ENCODE measurements around the gene C16orf89. TPM values are rescaled to one million over a fixed set of nuclear protein-coding genes. Genes with fewer than 3 reads are reported as not detected.

The C16orf89 gene
- polyA plus RNA-seq, 3 donors, result not detected

- Mint-ChIP-seq H3K4me3 (no peak overlapping the region), H3K9me3 (peaks cover 0 to 2% (median 0%) of the 10 kb centered on the region in 7 donors), H3K27ac (no peak overlapping the region), H3K4me1 (peaks cover 30% of the 10 kb centered on the region), H3K36me3 (peaks cover 41 to 59% of the 10 kb centered on the region in 2 donors), H3K27me3 (ENCODE audit: low read depth in 3 of 3) (peaks cover 0 to 5% (median 0%) of the 10 kb centered on the region in 3 donors)
- H3K4me1 ChIP-seq (ENCODE audit: control insufficient read depth in 1 of 2, insufficient read depth in 2 of 2, low read length in 2 of 2), result peaks cover 18 to 21% of the 10 kb centered on the region in 2 donors
- H3K27me3 ChIP-seq (ENCODE audit: control insufficient read depth in 2 of 2, insufficient read depth in 2 of 2, low read length in 2 of 2), result no peaks in the 10 kb centered on the region
- H3K27ac ChIP-seq (ENCODE audit: low read depth in 1 of 2, low read length in 2 of 2), result no peak overlapping the region
- peaks cover 14% of the 10 kb centered on the region for H4K20me1 ChIP-seq (ENCODE audit: insufficient read depth, low read length)
- no peak overlapping the region for H3K4me3 ChIP-seq (replicated peaks in 1 of 3; ENCODE audit: low read depth in 2 of 3, low read length in 3 of 3)
- intact Hi-C loops (cut with micrococcal nuclease), result no loop called here
- no peaks in the 10 kb centered on the region for H3K9me3 ChIP-seq (replicated peaks in 1 of 2; ENCODE audit: control insufficient read depth in 1 of 2, insufficient read depth in 1 of 2, low read length in 2 of 2)
- H3K79me2 ChIP-seq (ENCODE audit: insufficient read depth, low read length), result peaks cover 8% of the 10 kb centered on the region
- H2AFZ ChIP-seq (ENCODE audit: insufficient read depth, low read depth, low read length, poor library complexity, severe bottlenecking), result no peak overlapping the region
- DNase-seq, result no peak
- peaks cover 37 to 58% of the 10 kb centered on the region in 2 donors for H3K36me3 ChIP-seq (replicated peaks in 1 of 2; ENCODE audit: control insufficient read depth in 1 of 2, insufficient read depth in 2 of 2, low read length in 2 of 2)
- H3K4me2 ChIP-seq (replicated peaks; ENCODE audit: extremely low read depth, low read length, poor library complexity, severe bottlenecking), result no peak overlapping the region
- no peak overlapping the region for H3K9ac ChIP-seq (ENCODE audit: insufficient read depth, low read length, poor library complexity, severe bottlenecking)
- 96% methylated on average over 12 of the region's 12 CpGs for WGBS (ENCODE audit: insufficient coverage)
- TF ChIP-seq CTCF (IDR thresholded peaks at IDR 0.05), result no peak
Measured at GRCh38 chr16:5030251-5030870, 35.4 kb downstream of the C16orf89 start.

GRCh38 chr16:5028950-5029475 is 36.7 kb downstream of the C16orf89 start:
- Mint-ChIP-seq H3K9me3 (peaks cover 0 to 2% (median 0%) of the 10 kb centered on the region in 7 donors), H3K27ac (peak overlapping the region in 1 of 7 donors; percentile 58), H3K27me3 (ENCODE audit: low read depth in 3 of 3) (peaks cover 0 to 3% (median 0%) of the 10 kb centered on the region in 3 donors), H3K36me3 (peaks cover 51 to 71% of the 10 kb centered on the region in 2 donors), H3K4me1 (peaks cover 22% of the 10 kb centered on the region), H3K4me3 (no peak overlapping the region)
- Histone ChIP-seq H3K27me3 (ENCODE audit: control insufficient read depth in 2 of 2, insufficient read depth in 2 of 2, low read length in 2 of 2) (no peaks in the 10 kb centered on the region), H3K36me3 (replicated peaks in 1 of 2; ENCODE audit: control insufficient read depth in 1 of 2, insufficient read depth in 2 of 2, low read length in 2 of 2) (peaks cover 39 to 69% of the 10 kb centered on the region in 2 donors), H4K20me1 (ENCODE audit: insufficient read depth, low read length) (peaks cover 14% of the 10 kb centered on the region), H3K9ac (ENCODE audit: insufficient read depth, low read length, poor library complexity, severe bottlenecking) (no peak overlapping the region), H2AFZ (ENCODE audit: insufficient read depth, low read depth, low read length, poor library complexity, severe bottlenecking) (no peak overlapping the region), H3K4me2 (replicated peaks; ENCODE audit: extremely low read depth, low read length, poor library complexity, severe bottlenecking) (no peak overlapping the region), H3K79me2 (ENCODE audit: insufficient read depth, low read length) (peaks cover 8% of the 10 kb centered on the region), H3K9me3 (replicated peaks in 1 of 2; ENCODE audit: control insufficient read depth in 1 of 2, insufficient read depth in 1 of 2, low read length in 2 of 2) (no peaks in the 10 kb centered on the region), H3K4me3 (replicated peaks in 1 of 3; ENCODE audit: low read depth in 2 of 3, low read length in 3 of 3) (no peak overlapping the region), H3K27ac (ENCODE audit: low read depth in 1 of 2, low read length in 2 of 2) (no peak overlapping the region), H3K4me1 (ENCODE audit: control insufficient read depth in 1 of 2, insufficient read depth in 2 of 2, low read length in 2 of 2) (peaks cover 12 to 15% of the 10 kb centered on the region in 2 donors)
- TF ChIP-seq CTCF (IDR thresholded peaks at IDR 0.05), result no peak
- intact Hi-C loops (cut with micrococcal nuclease), result no loop called here
- no peak for DNase-seq
- 94% methylated on average over 14 of the region's 18 CpGs for WGBS (ENCODE audit: insufficient coverage)

Measured in CD14-positive monocyte (primary cell).